OCI-LY3 (cell line): ENCODE measurements around the gene PHF10.
A peak's percentile ranks its signal among the peaks of the same experiment; 100 is the strongest.

Experiments used
- H2AFZ ChIP-seq: fragments of 200-600, 300-600 bp; shearing (Covaris generic); 2 replicates; pipeline ENCODE4 v1.6.0; 2014; ENCODE audit warnings: antibody characterized with exemption, low read depth, low read length
- H3K27ac ChIP-seq: fragments of 200-600, 300-600 bp; sonication (generic); 2 replicates; pipeline ENCODE4 v1.5.1; 2014; ENCODE audit warnings: mild to moderate bottlenecking, low read length, moderate library complexity, mixed read lengths
- H3K27me3 ChIP-seq: fragments of 200-600, 300-600 bp; sonication (generic); 2 replicates; pipeline ENCODE4 v1.6.1; 2014; ENCODE audit warnings: low read depth, low read length, mixed read lengths
- H3K36me3 ChIP-seq: fragments of 200-600, 300-600 bp; sonication (generic); replicated peaks from 2 replicates; pipeline ENCODE3; 2014; ENCODE audit warnings: low read depth, low read length, mixed read lengths
- H3K4me1 ChIP-seq: fragments of 300-600, 200-600 bp; sonication (generic); 2 replicates; pipeline ENCODE4 v1.6.1; 2014; ENCODE audit warnings: low read length, mixed read lengths
- H3K4me2 ChIP-seq: fragments of 200-600, 300-600 bp; sonication (generic); 2 replicates; pipeline ENCODE4 v1.6.1; 2014; ENCODE audit warnings: low read length, mixed read lengths
- H3K4me3 ChIP-seq: fragments of 300-600, 200-600 bp; sonication (generic); 2 replicates; pipeline ENCODE4 v1.5.1; 2014; ENCODE audit warnings: antibody characterized with exemption, mild to moderate bottlenecking, low read length, moderate library complexity
- H3K79me2 ChIP-seq: fragments of 300-600, 200-600 bp; shearing (Covaris generic); 2 replicates; pipeline ENCODE4 v1.6.1; 2014; ENCODE audit warnings: mild to moderate bottlenecking, low read length, mixed read lengths
- H3K9ac ChIP-seq: fragments of 300-600, 200-600 bp; shearing (Covaris generic); 2 replicates; pipeline ENCODE4 v1.6.0; 2014; ENCODE audit warnings: mild to moderate bottlenecking, low read length, moderate library complexity
- H3K9me3 ChIP-seq: fragments of 200-600, 300-600 bp; shearing (Covaris generic); 2 replicates; pipeline ENCODE4 v1.6.1; 2014; ENCODE audit warnings: low read length, mixed read lengths; ENCODE audit not compliant: insufficient read depth
- H4K20me1 ChIP-seq: fragments of 200-600, 300-600 bp; sonication (generic); 2 replicates; pipeline ENCODE4 v1.6.1; 2016; ENCODE audit warnings: low read length, mixed read lengths; ENCODE audit not compliant: insufficient read depth
- CTCF ChIP-seq: fragments of 200-600, 300-600 bp; sonication (generic); IDR thresholded peaks from 2 replicates; pipeline ENCODE4 v1.5.1; 2014; ENCODE audit warnings: antibody characterized with exemption, low read length, low read depth
- EZH2phosphoT487 ChIP-seq: fragments of 200-600 bp; shearing (Covaris generic); IDR thresholded peaks from 2 replicates; pipeline ENCODE4 v1.6.1; 2018; ENCODE audit warnings: antibody characterized with exemption, mixed run types, low read depth

Gene PHF10

GRCh38 chr6:169726049-169726400 is 1.7 kb upstream of the PHF10 start:
- H3K36me3 ChIP-seq: no peaks in the 10 kb centered on the region
- no peak overlapping the region for H2AFZ ChIP-seq
- H3K79me2 ChIP-seq: peaks cover 26% of the 10 kb centered on the region
- no peak overlapping the region for H3K4me3 ChIP-seq
- no peak for TF ChIP-seq CTCF
- no peak for TF ChIP-seq EZH2phosphoT487
- H3K9me3 ChIP-seq: no peaks in the 10 kb centered on the region
- H3K9ac ChIP-seq: no peak overlapping the region
- no peak overlapping the region for H3K4me2 ChIP-seq
- peaks cover 16% of the 10 kb centered on the region for H4K20me1 ChIP-seq
- peaks cover 14% of the 10 kb centered on the region; the same call in 1 of the 2 replicates for H3K4me1 ChIP-seq
- no peaks in the 10 kb centered on the region for H3K27me3 ChIP-seq
- H3K27ac ChIP-seq: no peak overlapping the region

GRCh38 chr6:169725125-169726048 is 1.1 kb upstream of the PHF10 start:
- Histone ChIP-seq H3K9me3 (no peaks in the 10 kb centered on the region), H2AFZ (peak overlapping the region; percentile 77), H3K4me3 (peak overlapping the region; percentile 94), H3K36me3 (no peaks in the 10 kb centered on the region), H3K4me2 (peak overlapping the region; percentile 97), H3K27ac (peak overlapping the region; percentile 39; the same call in 1 of the 2 replicates), H3K27me3 (no peaks in the 10 kb centered on the region), H3K9ac (peak overlapping the region; percentile 87), H3K79me2 (peaks cover 32% of the 10 kb centered on the region), H3K4me1 (peaks cover 14% of the 10 kb centered on the region; the same call in 1 of the 2 replicates), H4K20me1 (peaks cover 16% of the 10 kb centered on the region)
- TF ChIP-seq CTCF (no peak), EZH2phosphoT487 (no peak)

GRCh38 chr6:169723991-169724493 is 258 bp downstream of the PHF10 start:
- H3K79me2 ChIP-seq: peaks cover 45% of the 10 kb centered on the region
- H3K9me3 ChIP-seq: no peaks in the 10 kb centered on the region
- peak overlapping the region; percentile 73 for H3K4me3 ChIP-seq
- peaks cover 14% of the 10 kb centered on the region; the same call in 1 of the 2 replicates for H3K4me1 ChIP-seq
- H2AFZ ChIP-seq: no peak overlapping the region
- H4K20me1 ChIP-seq: peaks cover 16% of the 10 kb centered on the region
- peak overlapping the region; percentile 44 for H3K27ac ChIP-seq
- TF ChIP-seq EZH2phosphoT487 (no peak), CTCF (no peak)
- H3K4me2 ChIP-seq: no peak overlapping the region
- H3K27me3 ChIP-seq: no peaks in the 10 kb centered on the region
- H3K9ac ChIP-seq: peak overlapping the region; percentile 55
- H3K36me3 ChIP-seq: no peaks in the 10 kb centered on the region

GRCh38 chr6:169723200-169723909 is 945 bp downstream of the PHF10 start:
- TF ChIP-seq CTCF: no peak
- no peak for TF ChIP-seq EZH2phosphoT487
- Histone ChIP-seq H3K4me1 (peaks cover 14% of the 10 kb centered on the region; the same call in 1 of the 2 replicates), H3K27me3 (no peaks in the 10 kb centered on the region), H4K20me1 (peaks cover 16% of the 10 kb centered on the region), H3K36me3 (no peaks in the 10 kb centered on the region), H3K4me2 (peak overlapping the region; percentile 92), H3K27ac (peak overlapping the region; percentile 69), H3K9me3 (no peaks in the 10 kb centered on the region), H3K79me2 (peaks cover 49% of the 10 kb centered on the region), H2AFZ (no peak overlapping the region), H3K4me3 (peak overlapping the region; percentile 99), H3K9ac (peak overlapping the region; percentile 87)
